ENCODE data around the gene GALNT17. TPM values are rescaled to one million over a fixed set of nuclear protein-coding genes. Genes with fewer than 3 reads are reported as not detected.

Gene GALNT17
- total and polyA plus RNA-seq, 4 donors = 2.8 to 10.8 (median 7.4) TPM

- peak in 1 of 3 donors; percentile 53 for DNase-seq
- H3K27ac ChIP-seq (ENCODE audit: low read depth in 1 of 2, low read length in 1 of 2) = no peak overlapping the region
- WGBS, 2 donors = 89 to 94% methylated on average over 2 of the region's 2 CpGs
- TF ChIP-seq, protein P1, sequence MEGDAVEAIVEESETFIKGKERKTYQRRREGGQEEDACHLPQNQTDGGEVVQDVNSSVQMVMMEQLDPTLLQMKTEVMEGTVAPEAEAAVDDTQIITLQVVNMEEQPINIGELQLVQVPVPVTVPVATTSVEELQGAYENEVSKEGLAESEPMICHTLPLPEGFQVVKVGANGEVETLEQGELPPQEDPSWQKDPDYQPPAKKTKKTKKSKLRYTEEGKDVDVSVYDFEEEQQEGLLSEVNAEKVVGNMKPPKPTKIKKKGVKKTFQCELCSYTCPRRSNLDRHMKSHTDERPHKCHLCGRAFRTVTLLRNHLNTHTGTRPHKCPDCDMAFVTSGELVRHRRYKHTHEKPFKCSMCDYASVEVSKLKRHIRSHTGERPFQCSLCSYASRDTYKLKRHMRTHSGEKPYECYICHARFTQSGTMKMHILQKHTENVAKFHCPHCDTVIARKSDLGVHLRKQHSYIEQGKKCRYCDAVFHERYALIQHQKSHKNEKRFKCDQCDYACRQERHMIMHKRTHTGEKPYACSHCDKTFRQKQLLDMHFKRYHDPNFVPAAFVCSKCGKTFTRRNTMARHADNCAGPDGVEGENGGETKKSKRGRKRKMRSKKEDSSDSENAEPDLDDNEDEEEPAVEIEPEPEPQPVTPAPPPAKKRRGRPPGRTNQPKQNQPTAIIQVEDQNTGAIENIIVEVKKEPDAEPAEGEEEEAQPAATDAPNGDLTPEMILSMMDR (IDR thresholded peaks at IDR 0.05; ENCODE audit: control extremely low read depth, extremely low read depth) = no peak
- no peaks in the 10 kb centered on the region for H3K27me3 ChIP-seq (ENCODE audit: control insufficient read depth in 3 of 3, insufficient read depth in 3 of 3, low read length in 2 of 3)
- H3K36me3 ChIP-seq (ENCODE audit: control insufficient read depth in 4 of 4, insufficient read depth in 4 of 4, low read length in 4 of 4) = no peaks in the 10 kb centered on the region
- no peak overlapping the region for H3K4me3 ChIP-seq
- H3K4me1 ChIP-seq (ENCODE audit: control insufficient read depth in 5 of 5, insufficient read depth in 5 of 5, low read length in 5 of 5) = peaks cover 0 to 49% (median 21%) of the 10 kb centered on the region in 5 donors
- H3K9me3 ChIP-seq (ENCODE audit: control insufficient read depth in 4 of 4, insufficient read depth in 3 of 4, low read length in 3 of 4) = peaks cover 0 to 4% (median 3%) of the 10 kb centered on the region in 4 donors
- no peak for ATAC-seq (ENCODE audit: insufficient read depth, low FRiP score)
- no peak overlapping the region for H3K9ac ChIP-seq (ENCODE audit: insufficient read depth in 1 of 2, low read length in 2 of 2)
These were observed 272.9 kb downstream of the GALNT17 start for GRCh38 chr7:71404726-71405345.

DNA sequence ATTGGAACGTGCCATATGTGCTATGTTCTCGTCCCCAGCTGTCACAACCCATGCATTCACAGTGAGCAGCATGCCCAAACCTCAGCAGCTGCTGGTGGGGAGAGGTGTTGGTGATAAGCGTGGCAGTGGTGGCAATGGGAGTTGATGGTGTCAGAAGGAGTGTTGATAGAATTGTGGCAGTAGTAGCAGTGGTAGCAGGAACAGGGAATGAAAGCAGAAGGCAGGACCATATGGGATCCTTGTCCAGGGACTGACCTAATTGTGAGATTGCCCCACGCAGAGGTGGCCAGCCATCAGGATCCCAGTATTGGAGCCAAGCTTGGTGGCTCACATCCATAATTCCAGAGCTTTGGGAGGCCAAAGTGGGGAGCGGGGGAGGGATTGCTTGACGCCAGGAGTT lies 276.3 kb downstream of the GALNT17 start:
- whole genome bisulfite sequencing, 2 donors = 76% methylated on average over 6 of the region's 6 CpGs
- ATAC-seq (ENCODE audit: insufficient read depth, low FRiP score) (peak; percentile 5), DNase-seq (peak; percentile 95 to 98 (median 97))
- no peak overlapping the region for H3K27ac ChIP-seq (ENCODE audit: low read depth in 1 of 2, low read length in 1 of 2)
- no peaks in the 10 kb centered on the region for H3K36me3 ChIP-seq (ENCODE audit: control insufficient read depth in 4 of 4, insufficient read depth in 4 of 4, low read length in 4 of 4)
- H3K4me1 ChIP-seq (ENCODE audit: control insufficient read depth in 5 of 5, insufficient read depth in 5 of 5, low read length in 5 of 5) = peaks cover 0 to 50% (median 10%) of the 10 kb centered on the region in 5 donors
- H3K27me3 ChIP-seq (ENCODE audit: control insufficient read depth in 3 of 3, insufficient read depth in 3 of 3, low read length in 2 of 3) = no peaks in the 10 kb centered on the region
- peaks cover 0 to 4% (median 3%) of the 10 kb centered on the region in 4 donors for H3K9me3 ChIP-seq (ENCODE audit: control insufficient read depth in 4 of 4, insufficient read depth in 3 of 4, low read length in 3 of 4)
- TF ChIP-seq, protein P1 (IDR thresholded peaks at IDR 0.05; ENCODE audit: control extremely low read depth, extremely low read depth) = no peak
- H3K9ac ChIP-seq (ENCODE audit: insufficient read depth in 1 of 2, low read length in 2 of 2) = no peak overlapping the region
- no peak overlapping the region for H3K4me3 ChIP-seq

- peak in 1 of 3 donors; percentile 43 for DNase-seq
- Histone ChIP-seq H3K9me3 (ENCODE audit: control insufficient read depth in 4 of 4, insufficient read depth in 3 of 4, low read length in 3 of 4) (peaks cover 0 to 4% (median 3%) of the 10 kb centered on the region in 4 donors), H3K36me3 (ENCODE audit: control insufficient read depth in 4 of 4, insufficient read depth in 4 of 4, low read length in 4 of 4) (no peaks in the 10 kb centered on the region), H3K4me1 (ENCODE audit: control insufficient read depth in 5 of 5, insufficient read depth in 5 of 5, low read length in 5 of 5) (peaks cover 0 to 37% (median 0%) of the 10 kb centered on the region in 5 donors), H3K9ac (ENCODE audit: insufficient read depth in 1 of 2, low read length in 2 of 2) (no peak overlapping the region), H3K27me3 (ENCODE audit: control insufficient read depth in 3 of 3, insufficient read depth in 3 of 3, low read length in 2 of 3) (no peaks in the 10 kb centered on the region), H3K27ac (ENCODE audit: low read depth in 1 of 2, low read length in 1 of 2) (no peak overlapping the region), H3K4me3 (no peak overlapping the region)
- TF ChIP-seq, protein P1 (IDR thresholded peaks at IDR 0.05; ENCODE audit: control extremely low read depth, extremely low read depth) = no peak
- ATAC-seq (ENCODE audit: insufficient read depth, low FRiP score) = no peak
- 72 to 82% methylated on average over 3 of the region's 3 CpGs for WGBS, 2 donors
These were observed 277.7 kb downstream of the GALNT17 start for GRCh38 chr7:71409550-71410157.

All from lung (tissue), 12 donors.